Smooth muscle cell (in vitro differentiated cells): ENCODE measurements around the gene ABL1. TPM values are rescaled to one million over a fixed set of nuclear protein-coding genes. Genes with fewer than 3 reads are reported as not detected.

Experiments
- DNase-seq: peaks from one replicate; lab custom pipeline; 2025; ENCODE audit not compliant: unreplicated experiment; lab: John Stamatoyannopoulos, UW
- H2AFZ ChIP-seq: fragments of 200-600 bp; sonication (generic); 2 replicates; pipeline ENCODE4 v1.6.0; 2016; ENCODE audit warnings: antibody characterized with exemption, low read depth, mild to moderate bottlenecking
- H3F3A ChIP-seq: fragments of 200-600 bp; sonication (generic); 2 replicates; pipeline ENCODE4 v1.6.0; 2017; ENCODE audit warnings: antibody characterized with exemption, low read depth
- H3K27ac ChIP-seq: fragments of 200-600 bp; sonication (generic); 2 replicates; pipeline ENCODE4 v1.5.1; 2016; ENCODE audit warnings: low read depth, mild to moderate bottlenecking
- H3K27me3 ChIP-seq: fragments of 200-600 bp; sonication (generic); 2 replicates; pipeline ENCODE4 v1.6.1; 2016; ENCODE audit warnings: low read depth, mild to moderate bottlenecking
- H3K36me3 ChIP-seq: fragments of 200-600 bp; sonication (generic); 2 replicates; pipeline ENCODE4 v1.5.1; 2016; ENCODE audit warnings: low read depth
- H3K4me1 ChIP-seq: fragments of 200-600 bp; sonication (generic); 2 replicates; pipeline ENCODE4 v1.5.1; 2016; ENCODE audit warnings: low read depth
- H3K4me2 ChIP-seq: fragments of 200-600 bp; sonication (generic); 2 replicates; pipeline ENCODE4 v1.6.0; 2016; ENCODE audit warnings: mild to moderate bottlenecking
- H3K4me3 ChIP-seq: fragments of 200-600 bp; sonication (generic); 2 replicates; pipeline ENCODE4 v1.5.1; 2016; ENCODE audit warnings: mild to moderate bottlenecking
- H3K79me2 ChIP-seq: fragments of 200-600 bp; sonication (generic); 2 replicates; pipeline ENCODE4 v1.6.0; 2016; ENCODE audit warnings: low read depth, mild to moderate bottlenecking
- H3K9ac ChIP-seq: fragments of 200-600 bp; sonication (generic); 2 replicates; pipeline ENCODE4 v1.6.0; 2016; ENCODE audit warnings: low read depth
- H3K9me3 ChIP-seq: fragments of 200-600 bp; sonication (generic); replicated peaks from 2 replicates; pipeline ENCODE4 v1.5.1; 2016; ENCODE audit warnings: low read depth
- H4K20me1 ChIP-seq: fragments of 200-600 bp; sonication (generic); 2 replicates; pipeline ENCODE4 v1.6.0; 2016; ENCODE audit warnings: low read depth
- WGBS: methylation state at CpG from one replicate; pipeline ENCODE4 v1.1.7; 2016; ENCODE audit warnings: low lambda C conversion rate; 5-methylcytosine and 5-hydroxymethylcytosine counted together
- polyA plus RNA-seq: library from polyadenylated mRNA; unstranded; fragments of >200 nt; fragmentation: Nextera tagmentation; extraction: Ambion mirVana; gene quantifications from 2 replicates; pipeline ENCODE4 v1.2.1, GENCODE V29; 2016
- total RNA-seq: library from RNA; depleted of rRNA; stranded (reverse); fragments of >200 nt; gene quantifications from 2 replicates; pipeline ENCODE4 v1.2.3, GENCODE V29; 2014
- TF ChIP-seq, protein P1 (sequence below): fragments of 200-600 bp; sonication (generic); IDR thresholded peaks from 2 replicates; pipeline ENCODE4 v1.5.1; 2017; ENCODE audit warnings: borderline replicate concordance, mild to moderate bottlenecking, antibody characterized with exemption; ENCODE audit not compliant: insufficient read depth, poor library complexity, severe bottlenecking

Gene ABL1
- total and polyA plus RNA-seq, 2 experiments from 2014 or later: 38.2 to 51.0 TPM

DNA sequence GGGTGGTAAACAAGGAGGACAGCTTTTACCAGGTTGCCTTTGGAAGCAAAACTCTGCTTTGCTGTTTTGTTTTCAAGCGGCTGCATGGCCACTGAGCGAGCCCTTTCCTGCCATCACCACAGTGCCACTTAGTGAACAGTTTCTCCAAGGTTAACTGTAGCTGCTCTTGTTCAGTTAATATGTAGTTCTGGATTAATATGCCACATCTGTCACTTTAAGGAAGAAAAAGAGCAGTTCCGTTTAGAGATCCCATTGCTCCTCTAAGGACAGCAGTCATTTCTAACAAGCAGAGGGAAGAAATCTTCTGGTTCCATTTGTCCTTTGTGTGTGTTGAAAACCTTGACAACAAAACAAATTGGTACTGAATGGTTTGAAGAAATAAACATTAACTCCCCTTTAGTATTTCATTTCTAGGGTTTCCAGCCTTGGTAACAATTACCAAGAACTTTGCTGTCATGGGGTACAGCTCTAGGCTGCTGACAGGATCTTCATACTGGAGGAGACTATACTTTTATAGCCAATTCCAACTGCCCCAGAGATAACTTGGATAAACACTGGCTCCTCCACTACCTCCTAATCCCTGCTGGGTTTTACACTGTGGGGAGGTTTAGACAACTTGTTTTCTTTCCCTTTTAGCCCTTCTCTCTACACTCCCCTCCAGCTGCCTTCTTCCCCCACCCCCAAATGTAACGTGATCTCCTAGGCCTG is 10.3 kb upstream of the ABL1 start:
- H3K9me3 ChIP-seq: no peaks in the 10 kb centered on the region
- no peaks in the 10 kb centered on the region for H3K27me3 ChIP-seq
- peaks cover 48% of the 10 kb centered on the region for H3K79me2 ChIP-seq
- H3K9ac ChIP-seq: peak overlapping the region; percentile 52
- peak overlapping the region; percentile 91 for H3K27ac ChIP-seq
- H4K20me1 ChIP-seq: no peaks in the 10 kb centered on the region
- peaks cover 16% of the 10 kb centered on the region for H3F3A ChIP-seq
- TF ChIP-seq, protein P1, sequence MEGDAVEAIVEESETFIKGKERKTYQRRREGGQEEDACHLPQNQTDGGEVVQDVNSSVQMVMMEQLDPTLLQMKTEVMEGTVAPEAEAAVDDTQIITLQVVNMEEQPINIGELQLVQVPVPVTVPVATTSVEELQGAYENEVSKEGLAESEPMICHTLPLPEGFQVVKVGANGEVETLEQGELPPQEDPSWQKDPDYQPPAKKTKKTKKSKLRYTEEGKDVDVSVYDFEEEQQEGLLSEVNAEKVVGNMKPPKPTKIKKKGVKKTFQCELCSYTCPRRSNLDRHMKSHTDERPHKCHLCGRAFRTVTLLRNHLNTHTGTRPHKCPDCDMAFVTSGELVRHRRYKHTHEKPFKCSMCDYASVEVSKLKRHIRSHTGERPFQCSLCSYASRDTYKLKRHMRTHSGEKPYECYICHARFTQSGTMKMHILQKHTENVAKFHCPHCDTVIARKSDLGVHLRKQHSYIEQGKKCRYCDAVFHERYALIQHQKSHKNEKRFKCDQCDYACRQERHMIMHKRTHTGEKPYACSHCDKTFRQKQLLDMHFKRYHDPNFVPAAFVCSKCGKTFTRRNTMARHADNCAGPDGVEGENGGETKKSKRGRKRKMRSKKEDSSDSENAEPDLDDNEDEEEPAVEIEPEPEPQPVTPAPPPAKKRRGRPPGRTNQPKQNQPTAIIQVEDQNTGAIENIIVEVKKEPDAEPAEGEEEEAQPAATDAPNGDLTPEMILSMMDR: no peak
- DNase-seq: no peak
- H2AFZ ChIP-seq: no peak overlapping the region
- 4% methylated on average over 4 of the region's 4 CpGs for WGBS
- peak overlapping the region; percentile 80 for H3K4me2 ChIP-seq
- H3K36me3 ChIP-seq: no peaks in the 10 kb centered on the region
- peaks cover 36% of the 10 kb centered on the region for H3K4me1 ChIP-seq
- peak overlapping the region; percentile 30 for H3K4me3 ChIP-seq

DNA sequence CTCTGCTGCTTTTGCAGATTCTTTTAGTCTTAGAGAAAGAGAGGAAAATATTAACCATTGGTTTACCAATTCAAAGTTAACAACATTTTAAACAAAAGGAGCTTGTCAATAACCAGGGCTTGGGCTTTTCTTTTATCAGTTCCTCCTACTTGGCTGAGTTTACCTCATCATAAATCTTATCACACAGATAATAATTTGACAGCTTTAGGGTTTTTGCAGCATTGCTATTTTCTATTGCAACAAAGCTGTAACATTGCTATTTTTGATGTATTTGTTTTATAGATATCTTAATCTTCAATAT is 9.8 kb upstream of the ABL1 start:
- no peaks in the 10 kb centered on the region for H4K20me1 ChIP-seq
- DNase-seq: no peak
- peaks cover 51% of the 10 kb centered on the region for H3K79me2 ChIP-seq
- H3K36me3 ChIP-seq: no peaks in the 10 kb centered on the region
- no peak overlapping the region for H2AFZ ChIP-seq
- peak overlapping the region; percentile 30 for H3K4me3 ChIP-seq
- H3K9me3 ChIP-seq: no peaks in the 10 kb centered on the region
- H3K9ac ChIP-seq: peak overlapping the region; percentile 3
- H3K27me3 ChIP-seq: no peaks in the 10 kb centered on the region
- TF ChIP-seq, protein P1: no peak
- H3K27ac ChIP-seq: peak overlapping the region; percentile 91
- peaks cover 16% of the 10 kb centered on the region for H3F3A ChIP-seq
- H3K4me1 ChIP-seq: peaks cover 36% of the 10 kb centered on the region
- peak overlapping the region; percentile 80 for H3K4me2 ChIP-seq

DNA sequence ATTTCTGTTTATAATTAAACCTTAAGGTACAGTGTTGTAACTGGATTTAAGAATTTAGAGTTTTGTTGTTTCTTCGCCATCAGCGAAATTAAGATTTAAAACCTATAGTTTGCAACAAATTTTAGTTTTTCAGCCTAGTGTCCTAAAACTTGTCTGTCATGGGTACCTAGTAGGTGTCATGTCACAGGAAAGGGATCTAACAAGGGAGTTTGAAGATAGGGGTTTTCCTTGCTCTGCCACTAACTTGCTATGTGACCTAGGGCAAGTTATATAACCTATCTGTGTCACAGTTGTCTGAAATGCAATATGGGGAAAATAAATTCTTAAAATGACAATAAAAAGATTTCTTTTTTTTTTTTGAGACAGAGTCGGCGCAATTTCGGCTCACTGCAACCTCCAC is 9.2 kb upstream of the ABL1 start:
- peaks cover 36% of the 10 kb centered on the region for H3K4me1 ChIP-seq
- no peak for DNase-seq
- H3K79me2 ChIP-seq: peaks cover 54% of the 10 kb centered on the region
- no peak overlapping the region for H2AFZ ChIP-seq
- H3F3A ChIP-seq: peaks cover 16% of the 10 kb centered on the region
- H3K4me2 ChIP-seq: peak overlapping the region; percentile 80
- TF ChIP-seq, protein P1: no peak
- peak overlapping the region; percentile 30 for H3K4me3 ChIP-seq
- H3K9ac ChIP-seq: peak overlapping the region; percentile 3
- WGBS: 91% methylated on average over 5 of the region's 5 CpGs
- H3K27me3 ChIP-seq: no peaks in the 10 kb centered on the region
- no peaks in the 10 kb centered on the region for H3K9me3 ChIP-seq
- H3K27ac ChIP-seq: peak overlapping the region; percentile 91
- no peaks in the 10 kb centered on the region for H3K36me3 ChIP-seq
- H4K20me1 ChIP-seq: no peaks in the 10 kb centered on the region

DNA sequence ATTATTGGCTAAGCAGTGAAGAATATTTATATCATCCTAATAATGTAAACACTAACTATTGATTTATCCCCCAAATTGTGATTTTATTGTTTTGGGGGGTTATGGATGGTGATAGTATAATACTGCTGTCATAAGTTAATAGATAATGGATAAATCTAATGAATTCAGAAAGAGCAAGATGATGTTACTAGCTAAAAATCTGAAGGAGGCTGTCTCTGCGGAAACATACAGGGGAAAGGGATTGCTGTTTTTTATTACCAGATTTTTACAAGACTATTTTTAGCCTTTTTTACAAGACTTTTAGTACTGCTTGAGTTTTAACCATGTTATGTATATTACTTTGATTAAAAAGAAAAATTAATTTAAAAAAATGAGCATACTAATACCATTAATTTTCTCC is 5.3 kb upstream of the ABL1 start:
- Histone ChIP-seq H3K9me3 (no peaks in the 10 kb centered on the region), H2AFZ (no peak overlapping the region), H4K20me1 (no peaks in the 10 kb centered on the region), H3K79me2 (peaks cover 65% of the 10 kb centered on the region), H3F3A (peaks cover 2% of the 10 kb centered on the region), H3K9ac (no peak overlapping the region), H3K27me3 (no peaks in the 10 kb centered on the region), H3K4me3 (no peak overlapping the region), H3K36me3 (no peaks in the 10 kb centered on the region), H3K27ac (peak overlapping the region; percentile 59), H3K4me2 (peak overlapping the region; percentile 64), H3K4me1 (peaks cover 24% of the 10 kb centered on the region)
- 20% methylated on average over 1 of the region's 1 CpG for WGBS
- DNase-seq: no peak
- TF ChIP-seq, protein P1: no peak
